SK-N-SH treated with all-trans-retinoic acid at 6 μM for 48 hours (cell line): Measurements from ENCODE around the gene ELMO1.

Source experiments
- ATAC-seq: fragments of 200-7000 bp; cut with Tn5 transposase; 3 replicates; pipeline ENCODE4 v1.9.1; 2020; ENCODE audit warnings: mild to moderate bottlenecking, moderate library complexity
- BACH2 ChIP-seq: fragments of 250-450 bp; sonication (Bioruptor Pico); IDR thresholded peaks from 2 replicates; pipeline ENCODE4 v1.9.0; 2021; ENCODE audit warnings: mild to moderate bottlenecking, borderline replicate concordance
- ESRRG ChIP-seq: fragments of 250-450 bp; sonication (Bioruptor Pico); IDR thresholded peaks from 2 replicates; pipeline ENCODE4 v1.6.1; 2021; ENCODE audit warnings: mild to moderate bottlenecking
- ISL1 ChIP-seq: fragments of 250-450 bp; sonication (Bioruptor Pico); IDR thresholded peaks from 2 replicates; pipeline ENCODE4 v2.1.2; 2022; ENCODE audit warnings: mild to moderate bottlenecking, moderate library complexity
- OSR1 ChIP-seq: fragments of 250-450 bp; sonication (Bioruptor Pico); IDR thresholded peaks from 2 replicates; pipeline ENCODE4 v1.8.0; 2022; ENCODE audit warnings: moderate library complexity, mild to moderate bottlenecking, inconsistent platforms
- PPARA ChIP-seq: fragments of 250-450 bp; sonication (Bioruptor Pico); IDR thresholded peaks from 2 replicates; pipeline ENCODE4 v1.5.0; 2020; ENCODE audit warnings: mild to moderate bottlenecking, borderline replicate concordance
- SNAI2 ChIP-seq: fragments of 250-450 bp; sonication (Bioruptor Pico); IDR thresholded peaks from 2 replicates; pipeline ENCODE4 v1.5.0; 2020; ENCODE audit warnings: mild to moderate bottlenecking, moderate library complexity
- TOX ChIP-seq: fragments of 250-450 bp; sonication (Bioruptor Pico); IDR thresholded peaks from 2 replicates; pipeline ENCODE4 v1.8.0; 2021; ENCODE audit warnings: mild to moderate bottlenecking, moderate library complexity, borderline replicate concordance
- ZC3H10 ChIP-seq: fragments of 250-450 bp; sonication (Bioruptor Pico); IDR thresholded peaks from 2 replicates; pipeline ENCODE4 v1.5.1; 2021; ENCODE audit warnings: mild to moderate bottlenecking, moderate library complexity
- ZFP3 ChIP-seq: fragments of 250-450 bp; sonication (Bioruptor Pico); IDR thresholded peaks from 2 replicates; pipeline ENCODE4 v1.5.0; 2020; ENCODE audit warnings: mild to moderate bottlenecking, moderate library complexity
- ZFP30 ChIP-seq: fragments of 450-650 bp; formaldehyde crosslinking; IDR thresholded peaks from 2 replicates; pipeline ENCODE4 v1.5.0; 2022; ENCODE audit warnings: mild to moderate bottlenecking, moderate library complexity
- ZNF565 ChIP-seq: fragments of 450-650 bp; formaldehyde crosslinking; conservative IDR thresholded peaks from 2 replicates; pipeline ENCODE4 v1.5.0; 2020; ENCODE audit warnings: low read depth, mild to moderate bottlenecking, moderate library complexity
- ZNF70 ChIP-seq: fragments of 450-650 bp; formaldehyde crosslinking; IDR thresholded peaks from 2 replicates; pipeline ENCODE4 v1.5.0; 2020; ENCODE audit warnings: mild to moderate bottlenecking, moderate library complexity
- ZNF8 ChIP-seq: fragments of 450-650 bp; formaldehyde crosslinking; IDR thresholded peaks from 2 replicates; pipeline ENCODE4 v1.5.0; 2020; ENCODE audit warnings: mild to moderate bottlenecking, moderate library complexity
- TF ChIP-seq, protein P1 (sequence below): fragments of 250-450 bp; sonication (Bioruptor Pico); IDR thresholded peaks from 2 replicates; pipeline ENCODE4 v1.5.1; 2021; ENCODE audit warnings: mild to moderate bottlenecking, moderate library complexity
- TF ChIP-seq, protein P2 (sequence below): fragments of 250-450 bp; sonication (Bioruptor Pico); IDR thresholded peaks from 2 replicates; pipeline ENCODE4 v1.5.1; 2020; ENCODE audit warnings: low read depth, mild to moderate bottlenecking, moderate library complexity
- TF ChIP-seq, protein P3 (sequence below): fragments of 250-450 bp; sonication (Bioruptor Pico); IDR thresholded peaks from 2 replicates; pipeline ENCODE4 v1.5.0; 2020; ENCODE audit warnings: mild to moderate bottlenecking, moderate library complexity
- TF ChIP-seq, protein P4 (sequence below): fragments of 250-450 bp; sonication (Bioruptor Pico); IDR thresholded peaks from 2 replicates; pipeline ENCODE4 v1.8.0; 2021; ENCODE audit warnings: low read depth, mild to moderate bottlenecking, moderate library complexity, borderline replicate concordance
- TF ChIP-seq, protein P5 (sequence below): fragments of 250-450 bp; sonication (Bioruptor Pico); IDR thresholded peaks from 2 replicates; pipeline ENCODE4 v1.8.0; 2020; ENCODE audit warnings: mild to moderate bottlenecking, moderate library complexity, borderline replicate concordance

Gene ELMO1

DNA sequence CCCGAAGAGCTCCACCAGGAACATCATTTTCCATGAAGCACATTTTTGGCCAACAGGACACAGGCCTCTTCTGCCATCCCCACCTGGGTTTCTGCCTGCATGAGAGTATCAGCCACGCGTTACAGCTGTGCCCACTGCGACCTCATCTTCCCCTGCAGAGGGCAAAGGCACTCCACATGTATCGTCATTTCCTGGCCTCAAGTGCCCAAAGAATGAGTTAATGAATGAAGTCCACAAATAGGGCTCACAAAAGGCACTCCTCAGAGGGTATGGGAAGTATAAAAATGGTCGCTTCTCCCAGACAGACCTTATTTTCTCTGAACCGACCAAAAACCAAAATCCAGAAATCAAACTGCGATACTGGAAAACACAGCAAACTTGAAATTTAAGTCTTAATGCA lies 18.5 kb downstream of the ELMO1 start:
- no peak for ATAC-seq
- TF ChIP-seq, protein P1, sequence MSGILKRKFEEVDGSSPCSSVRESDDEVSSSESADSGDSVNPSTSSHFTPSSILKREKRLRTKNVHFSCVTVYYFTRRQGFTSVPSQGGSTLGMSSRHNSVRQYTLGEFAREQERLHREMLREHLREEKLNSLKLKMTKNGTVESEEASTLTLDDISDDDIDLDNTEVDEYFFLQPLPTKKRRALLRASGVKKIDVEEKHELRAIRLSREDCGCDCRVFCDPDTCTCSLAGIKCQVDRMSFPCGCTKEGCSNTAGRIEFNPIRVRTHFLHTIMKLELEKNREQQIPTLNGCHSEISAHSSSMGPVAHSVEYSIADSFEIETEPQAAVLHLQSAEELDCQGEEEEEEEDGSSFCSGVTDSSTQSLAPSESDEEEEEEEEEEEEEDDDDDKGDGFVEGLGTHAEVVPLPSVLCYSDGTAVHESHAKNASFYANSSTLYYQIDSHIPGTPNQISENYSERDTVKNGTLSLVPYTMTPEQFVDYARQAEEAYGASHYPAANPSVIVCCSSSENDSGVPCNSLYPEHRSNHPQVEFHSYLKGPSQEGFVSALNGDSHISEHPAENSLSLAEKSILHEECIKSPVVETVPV = no peak
- no peak for TF ChIP-seq ESRRG (CRISPR knock-in tag)
- TF ChIP-seq ZNF70 (CRISPR knock-in tag) = no peak
- TF ChIP-seq, protein P2, sequence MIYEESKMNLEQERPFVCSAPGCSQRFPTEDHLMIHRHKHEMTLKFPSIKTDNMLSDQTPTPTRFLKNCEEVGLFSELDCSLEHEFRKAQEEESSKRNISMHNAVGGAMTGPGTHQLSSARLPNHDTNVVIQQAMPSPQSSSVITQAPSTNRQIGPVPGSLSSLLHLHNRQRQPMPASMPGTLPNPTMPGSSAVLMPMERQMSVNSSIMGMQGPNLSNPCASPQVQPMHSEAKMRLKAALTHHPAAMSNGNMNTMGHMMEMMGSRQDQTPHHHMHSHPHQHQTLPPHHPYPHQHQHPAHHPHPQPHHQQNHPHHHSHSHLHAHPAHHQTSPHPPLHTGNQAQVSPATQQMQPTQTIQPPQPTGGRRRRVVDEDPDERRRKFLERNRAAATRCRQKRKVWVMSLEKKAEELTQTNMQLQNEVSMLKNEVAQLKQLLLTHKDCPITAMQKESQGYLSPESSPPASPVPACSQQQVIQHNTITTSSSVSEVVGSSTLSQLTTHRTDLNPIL (CRISPR knock-in tag) = no peak
- TF ChIP-seq, protein P3, sequence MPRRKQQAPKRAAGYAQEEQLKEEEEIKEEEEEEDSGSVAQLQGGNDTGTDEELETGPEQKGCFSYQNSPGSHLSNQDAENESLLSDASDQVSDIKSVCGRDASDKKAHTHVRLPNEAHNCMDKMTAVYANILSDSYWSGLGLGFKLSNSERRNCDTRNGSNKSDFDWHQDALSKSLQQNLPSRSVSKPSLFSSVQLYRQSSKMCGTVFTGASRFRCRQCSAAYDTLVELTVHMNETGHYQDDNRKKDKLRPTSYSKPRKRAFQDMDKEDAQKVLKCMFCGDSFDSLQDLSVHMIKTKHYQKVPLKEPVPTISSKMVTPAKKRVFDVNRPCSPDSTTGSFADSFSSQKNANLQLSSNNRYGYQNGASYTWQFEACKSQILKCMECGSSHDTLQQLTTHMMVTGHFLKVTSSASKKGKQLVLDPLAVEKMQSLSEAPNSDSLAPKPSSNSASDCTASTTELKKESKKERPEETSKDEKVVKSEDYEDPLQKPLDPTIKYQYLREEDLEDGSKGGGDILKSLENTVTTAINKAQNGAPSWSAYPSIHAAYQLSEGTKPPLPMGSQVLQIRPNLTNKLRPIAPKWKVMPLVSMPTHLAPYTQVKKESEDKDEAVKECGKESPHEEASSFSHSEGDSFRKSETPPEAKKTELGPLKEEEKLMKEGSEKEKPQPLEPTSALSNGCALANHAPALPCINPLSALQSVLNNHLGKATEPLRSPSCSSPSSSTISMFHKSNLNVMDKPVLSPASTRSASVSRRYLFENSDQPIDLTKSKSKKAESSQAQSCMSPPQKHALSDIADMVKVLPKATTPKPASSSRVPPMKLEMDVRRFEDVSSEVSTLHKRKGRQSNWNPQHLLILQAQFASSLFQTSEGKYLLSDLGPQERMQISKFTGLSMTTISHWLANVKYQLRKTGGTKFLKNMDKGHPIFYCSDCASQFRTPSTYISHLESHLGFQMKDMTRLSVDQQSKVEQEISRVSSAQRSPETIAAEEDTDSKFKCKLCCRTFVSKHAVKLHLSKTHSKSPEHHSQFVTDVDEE (CRISPR knock-in tag) = no peak
- TF ChIP-seq SNAI2 (CRISPR knock-in tag) = no peak
- TF ChIP-seq, protein P4, sequence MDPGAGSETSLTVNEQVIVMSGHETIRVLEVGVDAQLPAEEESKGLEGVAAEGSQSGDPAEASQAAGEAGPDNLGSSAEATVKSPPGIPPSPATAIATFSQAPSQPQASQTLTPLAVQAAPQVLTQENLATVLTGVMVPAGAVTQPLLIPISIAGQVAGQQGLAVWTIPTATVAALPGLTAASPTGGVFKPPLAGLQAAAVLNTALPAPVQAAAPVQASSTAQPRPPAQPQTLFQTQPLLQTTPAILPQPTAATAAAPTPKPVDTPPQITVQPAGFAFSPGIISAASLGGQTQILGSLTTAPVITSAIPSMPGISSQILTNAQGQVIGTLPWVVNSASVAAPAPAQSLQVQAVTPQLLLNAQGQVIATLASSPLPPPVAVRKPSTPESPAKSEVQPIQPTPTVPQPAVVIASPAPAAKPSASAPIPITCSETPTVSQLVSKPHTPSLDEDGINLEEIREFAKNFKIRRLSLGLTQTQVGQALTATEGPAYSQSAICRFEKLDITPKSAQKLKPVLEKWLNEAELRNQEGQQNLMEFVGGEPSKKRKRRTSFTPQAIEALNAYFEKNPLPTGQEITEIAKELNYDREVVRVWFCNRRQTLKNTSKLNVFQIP (CRISPR knock-in tag) = no peak
- TF ChIP-seq, protein P5, sequence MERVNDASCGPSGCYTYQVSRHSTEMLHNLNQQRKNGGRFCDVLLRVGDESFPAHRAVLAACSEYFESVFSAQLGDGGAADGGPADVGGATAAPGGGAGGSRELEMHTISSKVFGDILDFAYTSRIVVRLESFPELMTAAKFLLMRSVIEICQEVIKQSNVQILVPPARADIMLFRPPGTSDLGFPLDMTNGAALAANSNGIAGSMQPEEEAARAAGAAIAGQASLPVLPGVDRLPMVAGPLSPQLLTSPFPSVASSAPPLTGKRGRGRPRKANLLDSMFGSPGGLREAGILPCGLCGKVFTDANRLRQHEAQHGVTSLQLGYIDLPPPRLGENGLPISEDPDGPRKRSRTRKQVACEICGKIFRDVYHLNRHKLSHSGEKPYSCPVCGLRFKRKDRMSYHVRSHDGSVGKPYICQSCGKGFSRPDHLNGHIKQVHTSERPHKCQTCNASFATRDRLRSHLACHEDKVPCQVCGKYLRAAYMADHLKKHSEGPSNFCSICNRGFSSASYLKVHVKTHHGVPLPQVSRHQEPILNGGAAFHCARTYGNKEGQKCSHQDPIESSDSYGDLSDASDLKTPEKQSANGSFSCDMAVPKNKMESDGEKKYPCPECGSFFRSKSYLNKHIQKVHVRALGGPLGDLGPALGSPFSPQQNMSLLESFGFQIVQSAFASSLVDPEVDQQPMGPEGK (CRISPR knock-in tag) = no peak
- no peak for TF ChIP-seq ZFP3 (CRISPR knock-in tag)
- no peak for TF ChIP-seq BACH2 (CRISPR knock-in tag)
- no peak for TF ChIP-seq ZNF8 (CRISPR knock-in tag)
- no peak for TF ChIP-seq OSR1
- no peak for TF ChIP-seq PPARA (CRISPR knock-in tag)
- TF ChIP-seq ZNF565 (CRISPR knock-in tag) = no peak
- no peak for TF ChIP-seq ZFP30
- no peak for TF ChIP-seq ZC3H10 (CRISPR knock-in tag)

DNA sequence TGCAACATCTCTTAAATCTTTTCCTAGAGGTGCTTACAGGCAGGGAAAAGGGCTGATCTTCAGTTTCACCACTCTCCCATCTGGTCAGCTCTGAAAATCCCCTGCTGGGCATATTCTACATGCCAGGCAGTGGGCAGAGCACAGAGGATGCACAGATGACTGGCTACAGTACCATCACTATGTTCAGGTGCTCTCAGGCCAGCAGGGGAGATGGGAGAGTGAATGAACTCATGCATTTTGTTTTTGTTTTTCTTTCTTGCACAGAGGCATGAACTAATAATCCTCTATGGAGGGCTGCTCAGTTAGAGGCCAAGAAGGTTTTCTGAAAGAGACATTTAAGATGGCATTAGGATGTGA lies 19.3 kb downstream of the ELMO1 start:
- TF ChIP-seq, protein P1 = no peak
- no peak for TF ChIP-seq PPARA (CRISPR knock-in tag)
- no peak for TF ChIP-seq ISL1 (CRISPR knock-in tag)
- TF ChIP-seq ESRRG (CRISPR knock-in tag) = no peak
- TF ChIP-seq, all 23 proteins: peak for 0
- no peak for ATAC-seq

DNA sequence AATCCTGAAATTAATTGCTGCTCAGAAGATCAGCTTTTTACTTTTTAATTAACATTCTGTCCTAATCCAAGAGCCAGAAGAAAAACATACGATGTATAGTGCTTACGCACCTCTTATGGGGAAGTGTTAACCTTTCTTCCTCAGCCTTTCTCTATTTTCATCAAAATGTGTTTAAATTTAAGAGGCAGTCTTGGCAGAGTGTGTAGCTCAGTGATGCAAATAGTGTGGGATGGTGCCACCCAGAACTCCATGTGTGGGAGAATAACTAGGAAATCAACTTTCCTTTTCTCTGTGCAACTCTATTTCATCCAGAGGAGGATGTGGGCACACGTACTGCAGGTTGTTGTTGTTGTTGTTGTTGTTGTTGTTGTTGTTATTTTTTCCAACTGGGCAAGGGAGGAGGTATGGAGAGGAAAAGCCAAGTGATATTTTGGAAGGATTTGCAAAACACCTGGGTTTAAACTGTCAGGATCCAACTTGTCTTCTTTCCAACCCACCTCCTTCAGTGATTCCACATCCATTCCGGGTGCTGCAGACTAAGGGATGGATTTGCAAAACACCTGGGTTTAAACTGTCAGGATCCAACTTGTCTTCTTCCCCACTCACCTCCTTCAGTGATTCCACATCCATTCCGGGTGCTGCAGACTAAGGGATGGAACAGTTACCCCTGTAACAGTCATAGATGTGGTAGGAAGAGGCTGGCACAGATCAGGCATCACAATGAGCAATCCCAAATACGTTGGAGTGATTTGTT lies 19.8 kb downstream of the ELMO1 start:
- no peak for ATAC-seq
- no peak for TF ChIP-seq TOX (CRISPR knock-in tag)
